Tongue (tissue), 3 donors: ENCODE data around the gene IDH3B. TPM values are rescaled to one million over a fixed set of nuclear protein-coding genes. Genes with fewer than 3 reads are reported as not detected.

Experiments
- DNase-seq: peaks from one replicate; pipeline ENCODE4 v3.0.0-alpha.2; 2015
- small RNA-seq: library from RNA; depleted of rRNA; stranded (forward); fragments of <200 nt; gene quantifications from one replicate; pipeline ENCODE3, GENCODE V24; 2014; ENCODE audit warnings: low replicate concordance
- total RNA-seq: library from RNA; depleted of rRNA; stranded (reverse); fragments of >200 nt; gene quantifications from one replicate; pipeline ENCODE4 v1.2.3, GENCODE V29; 2014

Gene IDH3B
- total RNA-seq, 1 donor from 2014 or later: 157 TPM

DNA sequence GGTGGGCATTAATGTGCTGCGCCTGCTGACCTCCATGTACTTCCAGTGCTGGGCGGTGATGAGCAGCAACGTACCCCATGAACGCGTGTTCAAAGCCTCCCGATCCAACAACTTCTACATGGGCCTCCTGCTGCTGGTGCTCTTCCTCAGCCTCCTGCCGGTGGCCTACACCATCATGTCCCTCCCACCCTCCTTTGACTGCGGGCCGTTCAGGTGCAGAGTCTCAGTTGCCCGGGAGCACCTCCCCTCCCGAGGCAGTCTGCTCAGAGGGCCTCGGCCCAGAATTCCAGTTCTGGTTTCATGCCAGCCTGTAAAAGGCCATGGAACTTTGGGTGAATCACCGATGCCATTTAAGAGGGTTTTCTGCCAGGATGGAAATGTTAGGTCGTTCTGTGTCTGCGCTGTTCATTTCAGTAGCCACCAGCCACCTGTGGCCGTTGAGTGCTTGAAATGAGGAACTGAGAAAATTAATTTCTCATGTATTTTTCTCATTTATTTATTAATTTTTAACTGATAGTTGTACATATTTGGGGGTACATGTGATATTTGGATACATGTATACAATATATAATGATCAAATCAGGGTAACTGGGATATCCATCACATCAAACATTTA is 46.8 kb downstream of the IDH3B start:
- DNase-seq: no peak

DNA sequence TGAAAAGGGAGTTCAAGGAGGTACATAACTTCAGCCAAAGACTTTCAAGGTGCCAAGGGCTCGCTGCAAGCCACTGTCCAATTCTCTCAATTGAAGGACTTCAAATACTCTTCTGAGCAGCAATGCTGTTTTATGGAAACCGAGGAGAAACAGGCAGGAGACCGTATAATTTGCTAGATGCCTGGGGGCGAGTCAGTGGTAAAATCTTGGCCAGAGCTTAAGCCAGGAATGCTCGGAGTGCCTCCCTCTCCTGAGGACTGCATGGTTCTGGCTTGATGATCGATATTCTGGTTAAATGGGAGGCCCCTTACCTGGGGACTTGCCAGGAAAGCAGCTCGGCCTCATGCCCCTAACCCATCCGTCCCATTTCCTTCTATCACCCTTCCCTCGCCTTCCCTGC is 47.4 kb downstream of the IDH3B start:
- no peak for DNase-seq

- no peak for DNase-seq
Measured at GRCh38 chr20:2612073-2612472, 51.9 kb downstream of the IDH3B start.

DNA sequence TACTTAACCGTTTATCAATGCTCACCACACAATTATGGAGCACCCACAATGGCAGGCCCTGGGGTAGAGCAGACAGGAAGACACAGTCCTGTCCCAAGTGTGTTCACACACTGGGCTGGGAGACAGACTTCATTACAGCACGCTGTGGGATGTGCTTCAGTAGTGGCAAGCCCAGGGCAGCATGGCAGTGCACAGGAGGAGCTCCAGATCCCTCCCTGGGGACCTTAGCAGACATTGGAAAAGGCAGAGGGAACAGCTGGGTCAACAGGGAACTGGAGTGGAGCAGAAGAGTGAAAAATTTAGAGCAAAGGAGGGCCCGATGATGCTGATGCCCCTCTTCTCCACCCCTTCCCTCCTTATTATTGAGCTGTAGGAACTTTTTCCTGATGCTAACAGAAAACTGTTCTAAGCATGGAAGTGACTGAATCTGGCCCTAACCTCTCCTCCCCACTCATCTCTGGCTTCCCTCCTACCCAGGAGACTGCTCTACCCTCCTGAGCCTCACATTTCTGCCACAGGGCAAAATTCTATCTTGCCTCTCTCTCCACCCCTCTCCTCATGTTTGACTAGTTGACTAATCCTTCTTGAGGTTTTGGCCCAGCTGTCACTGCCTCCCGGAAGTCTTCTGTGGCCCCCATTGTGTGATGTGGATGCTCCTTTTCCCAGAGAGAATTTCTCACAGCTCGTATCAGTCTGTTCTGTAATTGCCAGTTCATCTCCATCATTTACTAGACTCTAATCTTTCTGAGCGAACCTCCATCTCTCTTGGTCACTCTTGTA is 52.9 kb downstream of the IDH3B start:
- DNase-seq: no peak

- DNase-seq: no peak
Measured at GRCh38 chr20:2610326-2610725, 53.7 kb downstream of the IDH3B start.

Small RNAs within 50 kb of the gene (small RNA-seq; reads per million reads assigned to genes)
- gene SNORA51 (not detected), gene SNORD110 (not detected), gene SNORD56 (not detected), gene SNORD57 (not detected), gene SNORD86 (not detected)

Other genes starting within 250 kb of the IDH3B start
- gene SNRPB, start 193.4 kb downstream of the IDH3B start, total RNA-seq: 101 TPM
- gene ZNF343, start 155.3 kb downstream of the IDH3B start, total RNA-seq: 21.8 TPM
- gene TMC2, start 127.6 kb downstream of the IDH3B start, total RNA-seq: not detected
- gene NOP56, start 11.6 kb downstream of the IDH3B start, total RNA-seq: 67.7 TPM
- gene EBF4, start 28.6 kb upstream of the IDH3B start, total RNA-seq: 3.4 TPM
- 32.1 TPM for gene CPXM1, start 136.4 kb upstream of the IDH3B start, total RNA-seq
- gene C20orf141, start 150.8 kb upstream of the IDH3B start, total RNA-seq: not detected
- gene TMEM239, start 152.1 kb upstream of the IDH3B start, total RNA-seq: not detected
- gene PCED1A, start 176.4 kb upstream of the IDH3B start, total RNA-seq: 28.5 TPM
- gene VPS16, start 176.5 kb upstream of the IDH3B start, total RNA-seq: 33.0 TPM
- gene PTPRA, start 209.3 kb upstream of the IDH3B start, total RNA-seq: 88.3 TPM